GM18867 (cell line): ENCODE measurements around the gene KRT14.

Experiments
- ATAC-seq: cut with Tn5 transposase; IDR thresholded peaks from one replicate; pipeline ENCODE4 v1.9.1; 2021; ENCODE audit warnings: mild to moderate bottlenecking, moderate library complexity; ENCODE audit not compliant: unreplicated experiment

KRT14 gene

DNA sequence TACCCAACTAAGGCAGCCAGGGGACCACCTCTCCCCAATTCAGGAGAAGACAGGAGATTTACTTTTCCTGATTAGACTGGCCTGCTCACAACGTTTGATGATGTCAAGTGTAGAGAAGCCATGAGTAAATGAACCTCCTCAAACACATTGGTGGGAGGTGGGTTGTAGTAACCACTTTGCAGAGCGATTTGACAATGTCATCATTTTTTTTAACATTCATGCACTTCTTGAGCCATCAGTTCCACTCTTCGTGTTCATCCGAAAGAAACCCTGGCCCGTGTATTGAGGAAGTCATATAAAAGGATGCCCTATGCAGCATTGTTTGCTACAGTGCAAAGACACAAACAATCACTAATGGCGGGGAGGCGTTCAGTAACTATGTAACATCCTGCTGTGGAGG is 53.1 kb downstream of the KRT14 start:
- ATAC-seq = no peak

- ATAC-seq = no peak
Observed at GRCh38 chr17:41532947-41533570, 53.6 kb downstream of the KRT14 start.
